Gastrocnemius medialis (tissue), 4 donors: ENCODE results near the gene VPS54.

Experiments
- CTCF ChIP-seq, 5 experiments: fragments of 450-650 bp in 3 of 5; fragments of 200-600 bp in 2 of 5; sonication (generic) in 2 of 5; IDR thresholded peaks in 4 of 5; conservative IDR thresholded peaks in 1 of 5; 1 replicate in 4 of 5; 2 replicates in 1 of 5; pipeline ENCODE4 v1.5.1; 2016 to 2019; ENCODE audit warnings: antibody characterized with exemption in 5 of 5, mild to moderate bottlenecking in 3 of 5, moderate library complexity in 3 of 5
- POLR2A ChIP-seq, 2 donors: fragments of 450-650 bp; IDR thresholded peaks; one replicate each; pipeline ENCODE4 v1.6.1; 2017; ENCODE audit warnings: antibody characterized with exemption in 2 of 2, mild to moderate bottlenecking in 2 of 2, moderate library complexity in 2 of 2

GRCh38 chr2:63899639-63900038, 119.6 kb downstream of the VPS54 start:
- TF ChIP-seq CTCF (IDR thresholded peaks at IDR 0.05 in 4 of 5, conservative IDR thresholded peaks at IDR 0.05 in 1 of 5) (no peak), POLR2A (IDR thresholded peaks at IDR 0.05) (no peak)
